ENCODE measurements around the gene PIWIL4. TPM values are rescaled to one million over a fixed set of nuclear protein-coding genes. Genes with fewer than 3 reads are reported as not detected.

Gene PIWIL4
- total and polyA plus RNA-seq, 2 of the 8 experiments (the other 6 are each of a cell fraction or from before 2014, with no cell fraction given) = 0.51 to 0.52 TPM

- Histone ChIP-seq H2BK20ac (ENCODE audit: low read length) (no peak overlapping the region), H3K4me3 (ENCODE audit: extremely low read depth in 1 of 4, insufficient read depth in 2 of 4, low read depth in 3 of 4, low read length in 4 of 4) (no peak overlapping the region), H3K9me3 (ENCODE audit: insufficient read depth in 2 of 2, low read depth in 1 of 2, low read length in 1 of 2) (no peaks in the 10 kb centered on the region), H4K8ac (ENCODE audit: extremely low read depth, insufficient read depth, low read length) (no peak overlapping the region), H3K36me3 (ENCODE audit: control insufficient read depth in 2 of 4, insufficient read depth in 4 of 4, low read length in 3 of 4) (no peaks in the 10 kb centered on the region), H3K27ac (ENCODE audit: low read depth, low read length) (no peak overlapping the region), H2BK15ac (ENCODE audit: low read length) (no peak overlapping the region), H3K9ac (replicated peaks in 1 of 4; ENCODE audit: extremely low read depth in 1 of 4, low read depth in 3 of 4, low read length in 3 of 4) (no peak overlapping the region), H2AFZ (ENCODE audit: low read length) (no peak overlapping the region), H3K56ac (replicated peaks; ENCODE audit: insufficient read length, low read depth, low read length) (no peak overlapping the region), H3K4ac (replicated peaks; ENCODE audit: insufficient read length, low read depth, low read length) (no peak overlapping the region), H3K4me2 (ENCODE audit: insufficient read depth in 1 of 2, low read depth in 2 of 2, low read length in 2 of 2) (no peak overlapping the region), H4K91ac (replicated peaks; ENCODE audit: insufficient read length, low read length) (no peak overlapping the region), H3K79me2 (ENCODE audit: control insufficient read depth in 1 of 2, insufficient read depth in 2 of 2, low read length in 2 of 2) (no peaks in the 10 kb centered on the region), H4K20me1 (replicated peaks in 1 of 2; ENCODE audit: control insufficient read depth in 1 of 2, insufficient read depth in 2 of 2, low read length in 2 of 2) (no peaks in the 10 kb centered on the region), H2AK5ac (ENCODE audit: low read depth, low read length) (no peak overlapping the region), H4K5ac (ENCODE audit: insufficient read length, low read depth, low read length) (no peak overlapping the region), H3K23me2 (ENCODE audit: low read depth, low read length) (no peaks in the 10 kb centered on the region), H3K14ac (ENCODE audit: insufficient read length) (no peak overlapping the region), H3K27me3 (replicated peaks in 1 of 4; ENCODE audit: control insufficient read depth in 3 of 4, extremely low read depth in 1 of 4, insufficient read depth in 3 of 4, low read length in 3 of 4) (no peaks in the 10 kb centered on the region), H3K4me1 (replicated peaks in 1 of 4; ENCODE audit: control insufficient read depth in 3 of 4, insufficient read depth in 4 of 4, low read length in 3 of 4) (no peaks in the 10 kb centered on the region), H2BK5ac (ENCODE audit: low read depth, low read length) (no peak overlapping the region), H3K18ac (ENCODE audit: extremely low read depth, low read length) (no peak overlapping the region), H2BK120ac (replicated peaks; ENCODE audit: low read depth, low read length) (no peak overlapping the region), H3K79me1 (ENCODE audit: low read depth, low read length) (no peaks in the 10 kb centered on the region), H3K23ac (ENCODE audit: insufficient read length) (no peak overlapping the region), H2BK12ac (ENCODE audit: low read depth, low read length) (no peak overlapping the region)
- CTCF ChIA-PET (ENCODE audit: partially characterized antibody) = interaction anchor here (1.0 kb wide), 1 partner anchor 8 kb away, joined by 3 read pairs; no protein-coding TSS in a partner anchor
- 60% methylated on average over 3 of the region's 3 CpGs; no CpG with 5 or more reads in 1 of the 2 experiments for WGBS, 2 experiments (ENCODE audit: extremely low coverage in 1 of 2, insufficient coverage in 1 of 2, insufficient read length in 1 of 2, insufficient replicate concordance in 2 of 2, low coverage in 1 of 2, low lambda C conversion rate in 2 of 2, missing lambda C conversion rate in 1 of 2)
- DNase-seq (ENCODE audit: low read depth in 1 of 2, low spot score in 2 of 2) (no peak), FAIRE-seq (no peak)
- POLR2A ChIA-PET (ENCODE audit: partially characterized antibody) = interaction anchor here (1.6 kb wide), 1 partner anchor 26 kb away, joined by 3 read pairs; no protein-coding TSS in a partner anchor
- TF ChIP-seq NRF1 (IDR thresholded peaks at IDR 0.05; ENCODE audit: low read depth, low read length) (no peak), CBX8 (IDR thresholded peaks at IDR 0.05; ENCODE audit: borderline replicate concordance, low read depth, low read length) (no peak), SP1 (IDR thresholded peaks at IDR 0.05; ENCODE audit: low read depth, low read length) (no peak), RNF2 (IDR thresholded peaks at IDR 0.05; ENCODE audit: borderline replicate concordance, low read depth, low read length, missing control alignments, poor library complexity, severe bottlenecking) (no peak), ATF3 (IDR thresholded peaks at IDR 0.05; ENCODE audit: insufficient read depth, low read depth, low read length) (no peak), FOSL1 (IDR thresholded peaks at IDR 0.05; ENCODE audit: insufficient read depth, low read depth, low read length) (no peak), HDAC2 (IDR thresholded peaks at IDR 0.05; ENCODE audit: borderline replicate concordance in 1 of 2, low read depth in 2 of 2, low read length in 2 of 2) (no peak), CEBPB (IDR thresholded peaks at IDR 0.05; ENCODE audit: low read depth, low read length) (no peak), SIRT6 (IDR thresholded peaks at IDR 0.05; ENCODE audit: low read length) (no peak), EGR1 (IDR thresholded peaks at IDR 0.05; ENCODE audit: borderline replicate concordance, low read depth, low read length) (no peak), CTBP2 (IDR thresholded peaks at IDR 0.05; ENCODE audit: borderline replicate concordance, insufficient read depth, insufficient read length, low read length) (no peak)
- TF ChIP-seq, protein P1, sequence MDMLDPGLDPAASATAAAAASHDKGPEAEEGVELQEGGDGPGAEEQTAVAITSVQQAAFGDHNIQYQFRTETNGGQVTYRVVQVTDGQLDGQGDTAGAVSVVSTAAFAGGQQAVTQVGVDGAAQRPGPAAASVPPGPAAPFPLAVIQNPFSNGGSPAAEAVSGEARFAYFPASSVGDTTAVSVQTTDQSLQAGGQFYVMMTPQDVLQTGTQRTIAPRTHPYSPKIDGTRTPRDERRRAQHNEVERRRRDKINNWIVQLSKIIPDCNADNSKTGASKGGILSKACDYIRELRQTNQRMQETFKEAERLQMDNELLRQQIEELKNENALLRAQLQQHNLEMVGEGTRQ (IDR thresholded peaks at IDR 0.05; ENCODE audit: low read length) = no peak
These were observed 10.7 kb downstream of the PIWIL4 start for GRCh38 chr11:94577841-94578240.
